ENCODE measurements around the gene OLA1. TPM values are rescaled to one million over a fixed set of nuclear protein-coding genes. Genes with fewer than 3 reads are reported as not detected.

OLA1 gene
- total and polyA plus RNA-seq, 7 donors = 51.5 to 99.6 (median 67.6) TPM

- 95 to 97% methylated on average over 4 of the region's 4 CpGs for WGBS, 2 donors
- DNase-seq = no peak
- intact Hi-C loops (cut with DNase I) = no loop called here
- H3K27ac ChIP-seq = no peak overlapping the region
- H3K36me3 ChIP-seq = no peaks in the 10 kb centered on the region
- no peak for TF ChIP-seq POLR2AphosphoS5 (IDR thresholded peaks at IDR 0.05)
- TF ChIP-seq POLR2A (IDR thresholded peaks at IDR 0.05) = no peak
- TF ChIP-seq EP300 (IDR thresholded peaks at IDR 0.05) = no peak
- no peak for TF ChIP-seq CTCF (IDR thresholded peaks at IDR 0.05)
- H3K4me1 ChIP-seq = no peaks in the 10 kb centered on the region
- H3K4me3 ChIP-seq = no peak overlapping the region
- no peaks in the 10 kb centered on the region for H3K27me3 ChIP-seq
- no peaks in the 10 kb centered on the region for H3K9me3 ChIP-seq
Observed at GRCh38 chr2:174202188-174202587, 46.1 kb downstream of the OLA1 start.

GRCh38 chr2:174198846-174199564, 49.3 kb downstream of the OLA1 start:
- Histone ChIP-seq H3K9me3 (no peaks in the 10 kb centered on the region), H3K27me3 (no peaks in the 10 kb centered on the region), H3K27ac (no peak overlapping the region), H3K4me1 (no peaks in the 10 kb centered on the region), H3K36me3 (no peaks in the 10 kb centered on the region), H3K4me3 (no peak overlapping the region)
- no peak for DNase-seq
- intact Hi-C loops (cut with DNase I) = no loop called here
- TF ChIP-seq CTCF (IDR thresholded peaks at IDR 0.05) (no peak), EP300 (IDR thresholded peaks at IDR 0.05) (no peak), POLR2A (IDR thresholded peaks at IDR 0.05) (no peak), POLR2AphosphoS5 (IDR thresholded peaks at IDR 0.05) (no peak)
- WGBS, 2 donors = 69 to 78% methylated on average over 2 of the region's 2 CpGs

- H3K27ac ChIP-seq = no peak overlapping the region
- no peaks in the 10 kb centered on the region for H3K27me3 ChIP-seq
- no peaks in the 10 kb centered on the region for H3K9me3 ChIP-seq
- intact Hi-C loops (cut with DNase I) = no loop called here
- no peaks in the 10 kb centered on the region for H3K36me3 ChIP-seq
- no peaks in the 10 kb centered on the region for H3K4me1 ChIP-seq
- TF ChIP-seq POLR2A (IDR thresholded peaks at IDR 0.05) (no peak), POLR2AphosphoS5 (IDR thresholded peaks at IDR 0.05) (no peak), EP300 (IDR thresholded peaks at IDR 0.05) (no peak), CTCF (IDR thresholded peaks at IDR 0.05) (no peak)
- no peak overlapping the region for H3K4me3 ChIP-seq
- no peak for DNase-seq
Observed at GRCh38 chr2:174195253-174195652, 53.1 kb downstream of the OLA1 start.

GRCh38 chr2:174193737-174194136, 54.6 kb downstream of the OLA1 start:
- Histone ChIP-seq H3K36me3 (no peaks in the 10 kb centered on the region), H3K9me3 (no peaks in the 10 kb centered on the region), H3K27me3 (no peaks in the 10 kb centered on the region), H3K4me1 (no peaks in the 10 kb centered on the region), H3K4me3 (no peak overlapping the region), H3K27ac (no peak overlapping the region)
- 98 to 99% methylated on average over 4 of the region's 4 CpGs for WGBS, 2 donors
- no peak for TF ChIP-seq POLR2AphosphoS5 (IDR thresholded peaks at IDR 0.05)
- TF ChIP-seq CTCF (IDR thresholded peaks at IDR 0.05) = no peak
- TF ChIP-seq POLR2A (IDR thresholded peaks at IDR 0.05) = no peak
- TF ChIP-seq EP300 (IDR thresholded peaks at IDR 0.05) = no peak
- DNase-seq = no peak
- intact Hi-C loops (cut with DNase I) = no loop called here

- intact Hi-C loops (cut with DNase I) = no loop called here
- no peak overlapping the region for H3K27ac ChIP-seq
- no peaks in the 10 kb centered on the region for H3K27me3 ChIP-seq
- no peaks in the 10 kb centered on the region for H3K36me3 ChIP-seq
- no peak overlapping the region for H3K4me3 ChIP-seq
- TF ChIP-seq POLR2A (IDR thresholded peaks at IDR 0.05) (no peak), CTCF (IDR thresholded peaks at IDR 0.05) (no peak), EP300 (IDR thresholded peaks at IDR 0.05) (no peak), POLR2AphosphoS5 (IDR thresholded peaks at IDR 0.05) (no peak)
- no peaks in the 10 kb centered on the region for H3K9me3 ChIP-seq
- WGBS, 2 donors = 97 to 98% methylated on average over 4 of the region's 4 CpGs
- no peaks in the 10 kb centered on the region for H3K4me1 ChIP-seq
- no peak for DNase-seq
Observed at GRCh38 chr2:174192664-174193063, 55.7 kb downstream of the OLA1 start.

Data from sigmoid colon (tissue), 7 donors.